HCT116 (cell line): Measurements from ENCODE around the gene C18orf32. TPM values are rescaled to one million over a fixed set of nuclear protein-coding genes. Genes with fewer than 3 reads are reported as not detected.

Source experiments
- ATAC-seq: fragments of 200-7000 bp; cut with Tn5 transposase; 2 replicates; pipeline ENCODE4 v1.9.1; 2020; ENCODE audit warnings: mild to moderate bottlenecking, moderate library complexity
- BruUV-seq: library from RNA; stranded (reverse); fragments of 400-500 nt; replicated peaks from 2 replicates; lab custom pipeline; 2021; lab: Mats Ljungman, UMichigan
- CTCF ChIA-PET: fragments of 300-600 bp; sonication (Branson Sonifier 250); formaldehyde crosslinking; loops from one replicate; lab custom pipeline; 2021; ENCODE audit warnings: antibody characterized with exemption; lab: Charles Lee
- POLR2A ChIA-PET: fragments of 300-600, 350-600 bp; sonication (Branson Sonifier 250); formaldehyde crosslinking; loops from one replicate; lab custom pipeline; 2021; ENCODE audit warnings: antibody characterized with exemption; lab: Charles Lee
- RAD21 ChIA-PET, 2 experiments: fragments of 300-600 bp; sonication (Branson Sonifier 250); formaldehyde crosslinking; loops; one replicate each; lab custom pipeline; 2023; ENCODE audit warnings: low total read pairs in 2 of 2; ENCODE audit not compliant: uncharacterized antibody in 2 of 2, unreplicated experiment in 2 of 2, low non-redundant PET in 1 of 2; lab: Charles Lee
- DNase-seq: peaks from one replicate; pipeline ENCODE4 v3.0.0-alpha.2; 2010; ENCODE audit warnings: low read depth, low spot score
- H2AFZ ChIP-seq: fragments of 200-600 bp; shearing (Covaris generic), sonication (generic); 2 replicates; pipeline ENCODE4 v1.6.1; 2017; ENCODE audit warnings: low read depth, mixed run types, mixed read lengths, antibody characterized with exemption, low read length; ENCODE audit not compliant: poor library complexity, severe bottlenecking
- H3K27ac ChIP-seq: 2 replicates; pipeline ENCODE4 v1.5.1; 2012; ENCODE audit warnings: low read depth, low read length
- H3K27me3 ChIP-seq: fragments of 200-600 bp; sonication (generic); 2 replicates; pipeline ENCODE4 v1.6.1; 2016; ENCODE audit warnings: mixed run types, low read length, mixed read lengths; ENCODE audit not compliant: insufficient read depth
- H3K36me3 ChIP-seq, 2 experiments: fragments of 200-500 bp in 1 of 2; fragments of 200-600 bp in 1 of 2; sonication (Bioruptor generic) in 1 of 2; sonication (generic) in 1 of 2; 2 replicates each; pipeline versions ENCODE4 v1.5.1 to v1.6.1; 2014 to 2016; ENCODE audit warnings: low read length in 2 of 2, inconsistent platforms in 1 of 2, mixed read lengths in 1 of 2, mixed run types in 1 of 2; ENCODE audit not compliant: insufficient read depth in 2 of 2, control insufficient read depth in 1 of 2
- H3K4me1 ChIP-seq, 2 experiments: fragments of 200-600 bp in 1 of 2; sonication (generic) in 1 of 2; 2 replicates each; pipeline versions ENCODE4 v1.5.1 to v1.6.1; 2012 to 2017; ENCODE audit warnings: low read length in 2 of 2, inconsistent platforms in 1 of 2, mild to moderate bottlenecking in 1 of 2, mixed read lengths in 1 of 2, mixed run types in 1 of 2, moderate library complexity in 1 of 2; ENCODE audit not compliant: insufficient read depth in 2 of 2, control insufficient read depth in 1 of 2
- H3K4me2 ChIP-seq: fragments of 200-600 bp; sonication (generic); 2 replicates; pipeline ENCODE4 v1.6.1; 2017; ENCODE audit warnings: mixed run types, low read length, mixed read lengths
- H3K4me3 ChIP-seq, 2 experiments: fragments of 200-600 bp in 1 of 2; sonication (generic) in 1 of 2; replicated peaks in 1 of 2; 2 replicates each; pipeline ENCODE4 v1.5.1; 2011 to 2016; ENCODE audit warnings: low read length in 2 of 2, control low read depth in 1 of 2, low read depth in 1 of 2, mild to moderate bottlenecking in 1 of 2, mixed read lengths in 1 of 2, mixed run types in 1 of 2
- H3K79me2 ChIP-seq: fragments of 200-600 bp; sonication (generic); 2 replicates; pipeline ENCODE4 v1.6.1; 2017; ENCODE audit warnings: mild to moderate bottlenecking, mixed run types, low read length, moderate library complexity, mixed read lengths; ENCODE audit not compliant: insufficient read depth
- H3K9ac ChIP-seq: fragments of 200-600 bp; sonication (generic); 2 replicates; pipeline ENCODE4 v1.6.1; 2016; ENCODE audit warnings: low read length, mixed read lengths
- H3K9me2 ChIP-seq: fragments of 200-600 bp; sonication (generic), shearing (Covaris generic); 2 replicates; pipeline ENCODE4 v1.6.1; 2017; ENCODE audit warnings: mixed run types, mild to moderate bottlenecking, moderate library complexity; ENCODE audit not compliant: insufficient read depth
- H3K9me3 ChIP-seq, 2 experiments: fragments of 200-500 bp in 1 of 2; fragments of 200-600 bp in 1 of 2; sonication (Bioruptor generic) in 1 of 2; sonication (generic) in 1 of 2; 2 replicates each; pipeline ENCODE4 v1.6.1; 2014 to 2017; ENCODE audit warnings: low read length in 2 of 2, mixed read lengths in 2 of 2, inconsistent platforms in 1 of 2, low read depth in 1 of 2, mild to moderate bottlenecking in 1 of 2, mixed run types in 1 of 2, moderate library complexity in 1 of 2; ENCODE audit not compliant: control insufficient read depth in 1 of 2, insufficient read depth in 1 of 2
- H4K20me1 ChIP-seq: fragments of 200-600 bp; sonication (generic), shearing (Covaris generic); 2 replicates; pipeline ENCODE4 v1.6.1; 2017; ENCODE audit warnings: mixed run types, mild to moderate bottlenecking, moderate library complexity; ENCODE audit not compliant: insufficient read depth
- CBX3 ChIP-seq: IDR thresholded peaks from 2 replicates; pipeline ENCODE4 v1.6.1; 2012; ENCODE audit warnings: low read depth
- EZH2 ChIP-seq: fragments of 200-600 bp; sonication (generic); IDR thresholded peaks from 2 replicates; pipeline ENCODE4 v1.6.1; 2017; ENCODE audit warnings: antibody characterized with exemption, mixed run types
- JUND ChIP-seq: IDR thresholded peaks from 2 replicates; pipeline ENCODE4 v1.6.1; 2012
- MAX ChIP-seq: IDR thresholded peaks from 2 replicates; pipeline ENCODE4 v1.6.1; 2012
- POLR2AphosphoS5 ChIP-seq: IDR thresholded peaks from 2 replicates; pipeline ENCODE4 v1.6.1; 2011; ENCODE audit warnings: mild to moderate bottlenecking, low read depth, low read length, moderate library complexity
- TCF7L2 ChIP-seq: IDR thresholded peaks from 2 replicates; pipeline ENCODE4 v1.7.0; 2011; ENCODE audit warnings: borderline replicate concordance, inconsistent platforms; ENCODE audit not compliant: insufficient read depth, insufficient read length; ENCODE audit errors: extremely low read depth
- YY1 ChIP-seq: IDR thresholded peaks from 2 replicates; pipeline ENCODE4 v1.6.1; 2011; ENCODE audit warnings: low read length, low read depth, moderate library complexity, mild to moderate bottlenecking; ENCODE audit not compliant: insufficient replicate concordance; ENCODE audit errors: extremely low read depth
- intact Hi-C: fragments of 100-400 bp; cut with micrococcal nuclease; formaldehyde crosslinking; loops from 2 replicates; pipeline ENCODE4 v1.10.0; 2022
- total RNA-seq: library from RNA; stranded (reverse); gene quantifications from one replicate; pipeline ENCODE4 v1.2.1, GENCODE V29; 2021; ENCODE audit not compliant: unreplicated experiment
- TF ChIP-seq, protein P1 (sequence below): IDR thresholded peaks from 2 replicates; pipeline ENCODE4 v1.6.1; 2012
- TF ChIP-seq, protein P2 (sequence below): IDR thresholded peaks from 2 replicates; pipeline ENCODE4 v1.6.1; 2012; ENCODE audit warnings: low read depth

The C18orf32 gene
- total RNA-seq, 1 experiment from 2014 or later: 35.0 TPM

- no peaks in the 10 kb centered on the region for H3K9me3 ChIP-seq
- intact Hi-C loops: no loop called here
- TF ChIP-seq EZH2 (no peak), MAX (no peak), CBX3 (no peak), JUND (no peak), YY1 (no peak), TCF7L2 (no peak), POLR2AphosphoS5 (no peak)
- TF ChIP-seq, protein P1, sequence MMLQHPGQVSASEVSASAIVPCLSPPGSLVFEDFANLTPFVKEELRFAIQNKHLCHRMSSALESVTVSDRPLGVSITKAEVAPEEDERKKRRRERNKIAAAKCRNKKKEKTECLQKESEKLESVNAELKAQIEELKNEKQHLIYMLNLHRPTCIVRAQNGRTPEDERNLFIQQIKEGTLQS: no peak
- TF ChIP-seq, protein P2, sequence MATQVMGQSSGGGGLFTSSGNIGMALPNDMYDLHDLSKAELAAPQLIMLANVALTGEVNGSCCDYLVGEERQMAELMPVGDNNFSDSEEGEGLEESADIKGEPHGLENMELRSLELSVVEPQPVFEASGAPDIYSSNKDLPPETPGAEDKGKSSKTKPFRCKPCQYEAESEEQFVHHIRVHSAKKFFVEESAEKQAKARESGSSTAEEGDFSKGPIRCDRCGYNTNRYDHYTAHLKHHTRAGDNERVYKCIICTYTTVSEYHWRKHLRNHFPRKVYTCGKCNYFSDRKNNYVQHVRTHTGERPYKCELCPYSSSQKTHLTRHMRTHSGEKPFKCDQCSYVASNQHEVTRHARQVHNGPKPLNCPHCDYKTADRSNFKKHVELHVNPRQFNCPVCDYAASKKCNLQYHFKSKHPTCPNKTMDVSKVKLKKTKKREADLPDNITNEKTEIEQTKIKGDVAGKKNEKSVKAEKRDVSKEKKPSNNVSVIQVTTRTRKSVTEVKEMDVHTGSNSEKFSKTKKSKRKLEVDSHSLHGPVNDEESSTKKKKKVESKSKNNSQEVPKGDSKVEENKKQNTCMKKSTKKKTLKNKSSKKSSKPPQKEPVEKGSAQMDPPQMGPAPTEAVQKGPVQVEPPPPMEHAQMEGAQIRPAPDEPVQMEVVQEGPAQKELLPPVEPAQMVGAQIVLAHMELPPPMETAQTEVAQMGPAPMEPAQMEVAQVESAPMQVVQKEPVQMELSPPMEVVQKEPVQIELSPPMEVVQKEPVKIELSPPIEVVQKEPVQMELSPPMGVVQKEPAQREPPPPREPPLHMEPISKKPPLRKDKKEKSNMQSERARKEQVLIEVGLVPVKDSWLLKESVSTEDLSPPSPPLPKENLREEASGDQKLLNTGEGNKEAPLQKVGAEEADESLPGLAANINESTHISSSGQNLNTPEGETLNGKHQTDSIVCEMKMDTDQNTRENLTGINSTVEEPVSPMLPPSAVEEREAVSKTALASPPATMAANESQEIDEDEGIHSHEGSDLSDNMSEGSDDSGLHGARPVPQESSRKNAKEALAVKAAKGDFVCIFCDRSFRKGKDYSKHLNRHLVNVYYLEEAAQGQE: no peak
- TF ChIP-seq, all 23 proteins: peak for 0
- ChIA-PET POLR2A (no interaction called here), CTCF (no interaction called here), RAD21 (no interaction called here)
- H3K9me2 ChIP-seq: no peaks in the 10 kb centered on the region
- no peak overlapping the region for H3K4me3 ChIP-seq
- H3K4me2 ChIP-seq: no peak overlapping the region
- H3K79me2 ChIP-seq: peaks cover 25% of the 10 kb centered on the region
- ATAC-seq (no peak), DNase-seq (no peak)
- no peaks in the 10 kb centered on the region for H4K20me1 ChIP-seq
- H3K36me3 ChIP-seq: no peaks in the 10 kb centered on the region
- H2AFZ ChIP-seq: no peak overlapping the region
- H3K27ac ChIP-seq: no peak overlapping the region
- H3K4me1 ChIP-seq: no peaks in the 10 kb centered on the region
- no peaks in the 10 kb centered on the region for H3K27me3 ChIP-seq
- no peak overlapping the region for H3K9ac ChIP-seq
- BruUV-seq: no TSS peak
Measured at GRCh38 chr18:49435170-49435569, 51.9 kb downstream of the C18orf32 start.
